Activated CD4-positive, alpha-beta T cell treated with anti-CD3 and anti-CD28 coated beads for 4 hours (primary cell): Measurements from ENCODE around the gene LRTM2.

Experiments used
- DNase-seq, 2 donors: peaks; one replicate each; pipeline ENCODE4 v3.0.0-alpha.2; 2020

Gene LRTM2

DNA sequence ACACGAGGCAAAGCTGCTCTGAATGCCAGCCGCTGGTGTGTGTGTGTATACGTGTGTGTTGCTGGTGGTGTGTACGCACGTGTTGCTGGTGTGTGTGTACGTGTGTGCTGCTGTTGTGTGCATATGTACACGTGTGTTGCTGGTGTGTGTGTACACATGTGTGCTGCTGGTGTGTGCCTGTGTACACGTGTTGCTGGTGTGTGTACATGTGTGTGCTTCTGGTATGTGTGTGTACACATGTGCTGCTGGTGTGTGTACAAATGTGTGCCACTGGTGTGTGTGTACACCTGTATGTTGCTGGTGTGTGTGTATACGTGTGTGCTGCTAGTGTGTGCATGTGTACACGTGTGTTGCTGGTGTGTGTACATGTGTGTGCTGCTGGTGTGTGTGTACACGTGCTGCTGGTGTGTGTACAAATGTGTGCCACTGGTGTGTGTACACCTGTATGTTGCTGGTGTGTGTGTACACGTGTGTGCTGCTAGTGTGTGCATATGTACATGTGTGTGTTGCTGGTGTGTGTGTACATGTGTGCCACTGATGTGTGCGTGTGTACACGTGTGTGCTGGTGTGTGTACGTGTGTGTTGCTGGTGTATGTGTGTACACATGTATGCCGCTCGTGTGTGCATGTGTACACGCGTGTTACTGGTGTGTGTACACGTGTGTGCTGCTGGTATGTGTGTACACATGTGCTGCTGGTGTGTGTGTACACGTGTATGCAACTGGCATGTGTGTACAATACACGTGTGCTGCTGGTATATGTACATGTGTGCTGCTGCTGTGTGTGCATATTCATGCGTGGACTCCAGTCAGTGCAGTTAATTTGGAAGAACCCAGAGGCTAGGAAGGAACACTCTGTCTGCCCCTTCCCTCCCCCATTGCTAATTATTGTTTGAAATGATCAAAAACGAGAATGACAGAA is 50.9 kb downstream of the LRTM2 start:
- no peak for DNase-seq

DNA sequence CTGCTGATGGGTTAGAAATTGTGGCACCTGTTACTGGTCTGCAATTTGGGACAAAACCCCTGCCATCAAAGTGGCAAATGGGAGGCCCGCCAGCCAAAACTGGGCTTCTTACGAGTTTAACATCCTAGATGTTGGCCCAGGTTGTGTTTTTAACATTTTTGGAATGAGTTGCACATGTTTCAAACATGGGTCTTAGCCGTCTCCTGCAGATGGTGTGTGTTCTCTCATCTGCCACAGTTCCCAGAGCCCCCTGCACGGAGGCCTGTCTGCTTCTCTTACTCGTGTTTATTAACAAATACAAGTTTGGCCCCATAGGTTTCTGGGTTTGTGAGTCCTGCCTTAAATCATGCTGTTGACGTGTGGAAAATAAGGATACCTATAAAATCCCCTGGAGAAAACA is 51.6 kb downstream of the LRTM2 start:
- DNase-seq, result no peak

DNA sequence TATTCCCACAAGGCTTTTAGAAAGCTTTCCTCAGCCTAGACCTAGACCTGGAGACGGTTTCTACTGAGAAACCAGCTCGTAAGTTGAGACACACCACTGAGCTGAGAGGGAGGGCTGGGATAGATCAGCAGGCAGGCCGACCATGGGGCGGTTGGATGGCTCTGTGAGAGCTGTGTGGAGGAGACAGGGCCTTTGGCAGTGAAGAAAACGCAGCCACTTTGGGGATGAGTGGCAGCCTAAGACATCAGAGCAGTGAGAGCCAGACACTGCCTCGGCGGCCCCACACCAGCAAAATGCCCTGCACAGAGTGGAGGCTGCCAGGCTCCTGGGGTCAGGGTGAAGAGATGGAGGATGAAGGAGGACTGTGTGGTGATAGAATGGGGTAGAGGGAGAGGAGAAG is 52.1 kb downstream of the LRTM2 start:
- no peak for DNase-seq

DNA sequence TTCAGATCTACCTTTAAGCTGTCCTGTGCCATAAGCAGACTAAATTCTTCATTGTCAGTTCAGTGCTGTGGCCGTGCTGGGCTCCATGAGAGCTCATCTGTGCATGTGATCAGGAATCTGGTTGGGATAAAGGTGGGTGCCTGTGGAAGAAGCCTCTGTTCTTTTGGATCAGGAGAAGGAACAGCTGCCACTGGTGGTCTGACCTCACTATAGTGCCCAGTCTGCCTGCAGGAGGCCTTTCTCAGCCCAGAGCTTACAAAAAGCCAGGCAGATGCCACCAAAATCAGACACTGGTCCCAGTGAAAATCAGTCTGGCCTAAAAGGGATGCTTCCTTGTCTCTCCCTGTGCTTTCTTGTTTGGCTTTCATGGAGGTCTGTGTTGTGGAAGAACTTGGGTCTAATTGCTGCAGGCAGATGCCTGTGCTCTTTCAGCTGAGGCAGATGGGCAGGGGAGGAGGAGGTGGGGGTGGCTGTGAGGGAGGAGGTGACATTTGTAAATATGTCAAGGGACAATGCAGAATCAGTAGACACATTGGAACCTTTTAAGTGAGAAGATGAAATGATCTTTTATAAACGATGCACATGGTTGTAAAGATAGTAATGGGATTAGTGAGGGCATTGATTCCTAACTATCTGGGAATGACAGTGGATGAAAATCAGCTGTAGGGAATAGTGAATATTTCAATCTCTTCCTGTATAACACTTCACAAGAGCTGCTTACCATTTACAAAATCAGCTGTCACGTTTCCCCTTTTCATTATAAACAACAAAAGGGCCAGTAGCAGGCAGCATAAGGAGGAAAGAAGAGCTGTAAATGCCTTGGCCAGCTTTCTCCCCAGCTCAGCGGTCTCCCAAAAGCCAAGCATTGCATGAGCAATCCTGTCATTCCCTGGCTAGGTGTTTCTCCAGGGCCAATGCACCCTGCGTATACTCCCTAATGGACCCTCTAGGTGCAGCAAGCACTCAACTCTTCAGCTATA is 53.5 kb downstream of the LRTM2 start:
- no peak for DNase-seq

DNA sequence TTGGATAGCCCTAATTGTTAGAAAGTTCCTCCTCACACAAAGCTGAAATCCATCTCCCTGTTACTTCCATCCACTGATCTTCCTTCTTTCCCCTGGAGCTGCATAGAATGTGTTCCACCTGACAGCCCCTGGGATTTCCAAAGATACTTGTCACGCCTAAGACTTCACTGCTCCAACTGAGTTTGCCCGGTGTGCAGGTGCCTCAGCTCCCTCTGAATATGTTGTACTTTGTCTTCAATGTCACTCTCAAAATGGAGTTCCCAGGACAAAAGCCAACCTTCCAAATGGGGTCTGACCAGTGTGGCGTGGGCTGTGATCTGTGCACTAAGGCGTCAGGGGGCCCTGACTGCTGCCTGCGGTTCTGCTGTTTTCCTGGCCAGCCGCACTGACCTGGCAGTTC is 55.2 kb downstream of the LRTM2 start:
- no peak for DNase-seq

DNA sequence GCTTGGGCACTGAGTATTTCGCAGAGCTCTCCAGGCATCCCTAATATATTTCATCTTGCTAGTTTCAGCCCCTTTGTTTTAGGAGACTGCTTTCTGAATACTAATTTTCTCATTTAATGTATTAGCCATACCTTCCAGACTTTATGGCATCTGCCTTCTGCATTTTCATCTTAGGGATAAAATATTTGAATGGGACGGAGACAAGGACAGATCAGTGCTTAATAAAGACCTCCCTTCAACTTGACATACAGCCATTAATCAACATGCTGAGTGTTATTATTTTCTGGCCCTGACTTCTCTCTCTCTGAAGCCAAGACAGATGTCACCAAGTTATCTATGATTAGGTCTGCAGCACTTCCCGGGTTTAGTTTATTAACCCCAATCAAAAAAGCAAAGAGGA is 55.7 kb downstream of the LRTM2 start:
- no peak for DNase-seq

DNA sequence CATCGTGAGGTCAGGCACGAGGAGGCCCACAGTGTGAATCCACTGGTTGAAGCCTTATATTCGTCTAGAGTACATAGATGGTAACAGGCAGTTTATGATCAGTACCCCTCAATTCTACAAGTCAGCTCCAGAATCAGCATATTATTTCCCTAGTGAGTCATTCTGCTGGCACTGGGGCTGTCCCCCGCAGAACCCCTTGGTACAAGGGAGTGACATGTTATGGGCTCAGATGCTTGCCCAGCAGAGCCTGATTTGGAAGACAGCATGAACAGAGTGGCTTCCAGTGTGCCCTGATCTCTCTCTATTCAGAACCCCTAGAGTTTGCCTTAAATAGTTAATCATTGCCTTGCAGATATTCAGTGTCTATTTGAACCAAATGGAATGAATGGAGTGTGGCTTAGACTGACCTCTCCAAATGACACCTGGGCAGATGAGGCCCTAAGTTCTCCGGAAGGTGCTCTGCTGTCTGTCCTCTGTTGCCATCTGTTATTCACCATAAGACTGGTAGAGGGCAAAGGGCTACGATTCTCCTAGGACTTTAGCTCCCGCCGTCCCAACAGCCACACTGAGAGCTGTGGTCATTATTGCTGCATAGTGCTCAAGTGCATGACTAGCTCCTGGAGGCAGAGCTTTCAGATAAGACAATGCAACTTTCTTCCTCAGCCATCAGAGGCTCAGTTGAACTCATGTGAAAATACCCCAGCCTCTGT is 57.0 kb downstream of the LRTM2 start:
- no peak for DNase-seq

DNA sequence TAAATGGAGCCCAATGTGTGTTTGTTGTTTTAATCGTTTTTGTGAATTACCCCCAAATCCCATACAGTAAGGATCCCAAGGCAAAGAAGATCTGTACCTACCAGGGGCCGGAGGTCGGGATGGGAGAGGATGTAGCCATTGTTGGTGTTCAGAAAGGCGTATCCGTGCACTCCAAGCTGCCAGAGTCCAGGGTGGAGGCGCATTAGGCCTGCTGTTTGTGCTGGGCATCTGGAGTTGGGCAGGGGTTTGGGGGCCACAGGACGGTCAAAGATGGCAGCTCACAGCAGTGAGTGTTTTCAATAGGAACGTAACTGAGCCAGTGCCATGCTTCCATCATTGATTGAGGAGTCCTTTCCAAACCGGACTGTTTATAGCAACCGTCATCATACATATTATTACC is 57.8 kb downstream of the LRTM2 start:
- DNase-seq, result no peak

DNA sequence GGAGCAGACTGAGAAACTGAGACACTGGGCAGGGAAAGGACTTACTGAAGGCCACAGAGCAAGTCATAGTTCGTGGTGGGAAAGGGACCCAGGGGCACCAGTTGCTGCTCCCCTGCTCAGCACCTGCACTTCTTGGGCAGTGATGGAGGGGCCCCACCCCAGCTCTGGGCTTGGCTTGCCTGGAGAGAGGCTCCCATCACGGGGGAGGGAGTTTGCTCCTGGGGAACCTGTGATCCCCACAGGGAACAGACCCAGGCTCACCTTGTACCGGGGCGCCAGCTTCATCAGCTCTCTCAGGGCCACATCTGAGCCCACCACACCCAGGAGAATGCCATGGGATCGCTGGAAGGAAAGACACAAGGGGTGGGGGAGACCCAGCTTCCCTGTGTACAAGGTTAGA is 58.3 kb downstream of the LRTM2 start:
- no peak for DNase-seq

DNA sequence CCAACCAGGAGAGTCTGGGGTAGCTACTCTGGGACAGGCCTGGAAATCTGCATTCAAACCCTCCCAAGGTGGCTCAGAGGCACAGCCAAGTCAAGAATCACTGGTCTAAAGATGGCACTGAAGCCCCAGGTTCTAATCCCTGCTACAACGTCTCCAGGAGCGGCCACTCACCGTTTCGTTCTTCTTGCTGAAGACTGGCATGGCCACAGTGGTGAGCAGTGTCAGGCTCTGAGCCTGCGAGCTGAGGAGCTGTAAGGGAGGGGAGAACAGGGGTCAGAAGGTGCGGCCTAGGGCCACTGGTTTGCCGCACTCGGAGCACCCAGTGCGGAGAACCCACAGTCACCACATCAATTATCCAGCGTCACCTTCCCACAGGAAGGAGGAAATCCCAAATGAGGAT is 59.3 kb downstream of the LRTM2 start:
- no peak for DNase-seq

DNA sequence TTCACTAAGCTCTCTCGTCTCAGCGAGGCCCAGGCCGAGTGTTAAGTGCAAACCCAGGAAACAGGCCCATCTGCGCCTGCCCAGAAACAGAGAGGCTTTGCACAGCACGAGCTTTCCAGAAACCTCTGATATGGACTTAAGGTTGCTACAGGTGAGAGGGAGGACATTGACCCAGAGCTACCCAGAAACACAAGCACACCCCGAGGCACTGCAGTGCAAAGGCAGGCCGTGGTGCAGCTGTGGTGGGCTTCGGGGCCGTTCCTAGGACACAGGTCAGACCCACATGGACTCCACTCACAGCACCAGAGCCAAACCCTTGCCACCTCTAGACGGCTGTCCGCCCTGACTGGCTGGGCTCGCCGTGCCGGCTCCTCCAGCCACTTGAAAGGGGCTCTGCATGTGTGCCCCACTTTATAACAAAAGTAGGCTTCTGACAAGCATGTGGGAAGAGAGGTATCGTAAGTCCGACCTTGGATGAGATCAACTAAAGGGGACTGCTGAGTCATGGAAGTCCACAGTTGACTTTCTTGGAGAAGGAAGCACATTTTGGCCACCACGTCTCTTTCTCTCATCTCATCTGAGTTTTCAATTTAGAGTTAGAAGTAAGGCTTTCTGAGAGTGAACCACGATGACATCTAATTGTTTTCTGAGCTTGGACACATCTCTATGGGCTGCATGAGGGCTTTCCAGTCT is 59.9 kb downstream of the LRTM2 start:
- no peak for DNase-seq

DNA sequence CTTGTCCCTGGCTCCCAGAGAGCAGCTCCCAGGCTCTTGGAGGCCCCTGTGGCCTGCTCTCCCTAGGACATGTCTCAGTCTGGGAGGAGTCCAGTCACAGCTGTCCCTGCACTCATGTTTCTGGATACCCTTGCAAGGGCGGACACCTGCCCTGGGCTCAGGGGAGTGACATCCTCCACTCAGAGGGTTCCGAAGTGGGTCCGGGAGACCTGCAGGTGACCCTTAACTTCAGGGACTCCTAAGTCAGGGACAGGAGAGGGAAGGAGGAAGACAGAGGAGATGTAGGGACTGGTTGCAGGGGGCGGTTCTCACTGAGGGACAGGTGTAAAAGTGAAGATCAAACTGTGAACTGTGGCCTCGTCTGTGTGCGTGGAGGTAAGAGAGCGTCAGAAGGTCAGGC is 60.5 kb downstream of the LRTM2 start:
- no peak for DNase-seq

DNA sequence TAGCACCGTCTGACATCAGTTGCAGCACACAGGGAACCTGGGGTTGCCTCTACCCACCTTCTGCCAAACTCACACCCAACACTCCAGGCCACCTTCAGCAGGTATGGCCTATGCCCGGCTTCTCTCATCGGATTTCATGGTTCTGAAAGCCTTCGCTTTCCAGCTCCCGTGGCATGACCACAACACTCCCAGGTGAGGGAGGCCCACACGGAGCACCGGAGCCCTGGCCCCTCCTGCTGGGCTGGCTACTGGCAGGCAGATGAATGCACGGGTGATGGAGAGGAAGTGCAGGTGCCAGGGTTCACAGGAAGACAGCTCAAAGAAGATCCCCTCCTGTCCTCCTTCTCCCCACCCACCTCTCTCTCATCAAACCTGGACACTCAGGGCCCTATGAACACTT is 60.9 kb downstream of the LRTM2 start:
- no peak for DNase-seq

DNA sequence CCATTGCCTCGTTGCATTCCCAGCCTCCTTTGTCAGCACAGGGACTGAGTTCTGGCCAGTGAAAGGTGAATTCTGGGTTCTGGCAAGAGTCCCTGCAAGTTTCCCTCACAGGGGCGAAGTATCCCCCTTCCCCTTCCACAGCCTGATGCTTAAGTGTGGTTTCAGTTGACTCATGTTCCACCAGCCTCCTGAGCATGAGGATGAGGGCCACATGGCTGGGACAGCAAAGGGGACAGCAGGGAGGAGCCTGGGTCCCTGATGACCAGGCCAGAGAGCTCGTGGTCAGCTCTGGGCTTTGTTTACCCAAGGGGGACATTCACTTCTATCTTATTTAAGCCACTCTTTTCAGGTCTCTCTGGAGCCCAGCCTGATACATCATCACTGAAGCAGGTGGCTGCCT is 61.6 kb downstream of the LRTM2 start:
- no peak for DNase-seq

DNA sequence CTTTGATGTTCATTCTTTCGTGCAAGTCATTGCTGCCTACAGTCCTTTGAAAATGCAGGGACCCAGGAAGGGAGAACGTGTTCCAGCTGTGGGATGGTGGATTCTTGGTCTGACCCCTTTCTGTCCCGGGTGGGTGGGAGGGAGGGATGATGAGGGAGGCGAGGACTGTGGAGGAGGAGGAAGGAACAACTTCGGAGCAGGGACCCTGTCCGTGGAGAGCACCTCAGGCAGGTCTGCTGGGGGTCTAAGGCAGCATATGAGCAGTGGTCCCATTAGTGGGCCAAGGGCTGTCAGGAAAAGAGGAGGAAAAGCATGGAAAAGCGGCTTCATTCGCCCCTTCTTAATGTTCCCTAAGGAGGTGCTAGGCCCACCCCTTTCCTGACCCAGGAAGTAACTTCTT is 62.0 kb downstream of the LRTM2 start:
- DNase-seq, result no peak

DNA sequence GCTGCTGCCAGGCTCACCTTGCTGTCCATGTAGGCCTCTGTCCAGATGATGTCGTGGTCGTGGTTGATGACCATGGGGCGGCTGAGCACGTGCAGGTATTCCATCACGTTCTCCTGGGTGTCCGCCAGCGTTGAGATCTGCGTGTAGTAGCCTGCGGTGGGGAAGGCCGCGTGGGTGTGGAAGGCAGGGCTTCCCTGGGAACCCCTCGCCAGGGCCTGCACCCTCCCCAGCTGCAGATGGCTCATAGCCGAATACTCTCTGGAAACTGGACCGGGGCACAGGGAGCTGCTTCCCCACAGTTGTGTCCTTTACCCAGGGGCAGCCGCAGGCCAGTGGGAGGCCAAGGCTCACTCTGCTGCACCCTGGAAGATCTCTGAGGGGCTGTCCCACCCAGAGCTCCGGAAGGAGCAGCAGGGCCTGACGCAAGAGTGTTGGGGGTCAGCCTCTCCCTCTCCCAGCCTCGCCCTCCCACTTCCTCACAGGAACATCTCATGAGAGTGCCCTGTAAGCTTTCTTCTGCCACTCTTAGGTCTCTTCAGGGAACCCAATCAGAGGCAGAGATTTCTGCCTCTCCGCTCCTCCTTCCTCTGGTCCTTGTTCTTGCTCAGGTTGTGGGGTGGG is 62.6 kb downstream of the LRTM2 start:
- DNase-seq, result no peak

DNA sequence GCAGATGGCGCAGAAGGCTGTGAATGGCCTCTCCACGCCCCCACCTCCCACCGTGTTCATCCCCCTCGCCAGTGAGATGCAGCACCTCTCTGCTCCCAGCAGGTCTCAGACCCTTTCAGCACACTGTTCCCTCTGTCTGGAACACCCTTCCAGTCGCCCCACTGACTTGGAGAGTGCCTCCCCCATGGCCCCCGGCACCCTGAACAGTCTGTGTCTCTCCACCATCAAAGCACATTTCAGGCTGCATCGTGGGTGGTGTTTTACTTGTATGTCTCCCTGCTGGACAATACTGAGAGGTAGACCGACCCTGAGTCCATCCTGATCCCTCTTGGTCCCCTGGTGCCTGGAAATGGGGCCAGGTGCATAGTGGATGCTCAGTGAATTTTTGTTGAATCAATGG is 63.1 kb downstream of the LRTM2 start:
- no peak for DNase-seq

DNA sequence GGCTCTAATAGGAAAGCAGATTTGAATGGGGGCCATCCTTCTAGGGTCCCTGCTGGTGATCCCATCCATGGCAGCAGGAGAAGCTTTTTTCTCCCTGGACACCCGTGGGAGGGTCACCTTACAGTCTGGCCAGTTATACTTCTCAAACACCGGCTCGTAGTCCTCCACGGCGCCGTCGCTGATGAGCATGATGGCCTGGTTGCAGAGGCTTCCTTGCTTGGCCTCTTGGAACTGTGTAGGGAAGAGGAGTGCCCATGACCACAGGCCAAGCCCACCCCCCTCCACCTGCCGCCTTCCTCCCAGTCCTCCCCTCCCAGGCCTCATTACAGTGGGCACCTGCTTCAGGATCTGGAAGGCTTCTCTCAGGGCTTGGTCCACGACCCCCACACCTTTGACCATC is 64.3 kb downstream of the LRTM2 start:
- DNase-seq, result no peak

DNA sequence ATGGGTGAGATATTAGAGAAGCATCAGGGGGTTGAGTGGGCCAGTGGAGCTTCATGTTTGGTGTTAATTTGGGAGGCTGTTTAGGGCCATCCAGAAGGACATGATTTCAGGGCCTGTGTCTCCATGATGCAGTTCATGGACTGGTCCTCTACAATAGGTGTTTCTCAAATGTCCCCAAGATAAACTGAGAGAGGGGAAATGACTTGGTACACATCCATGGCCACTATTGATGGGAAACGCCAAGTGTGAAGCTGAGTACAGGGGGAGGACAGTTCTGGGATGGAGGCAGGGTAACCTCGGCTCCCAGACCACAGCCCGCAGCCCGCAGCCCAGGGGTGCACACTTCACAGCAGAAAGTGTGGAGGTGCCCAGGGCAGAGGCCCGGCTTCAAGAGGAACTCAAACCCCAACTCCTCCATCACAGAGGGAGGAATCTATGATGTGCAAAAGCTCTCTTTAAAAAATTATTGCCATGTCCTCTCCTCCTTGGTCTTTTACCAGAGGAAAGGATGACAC is 64.8 kb downstream of the LRTM2 start:
- no peak for DNase-seq

DNA sequence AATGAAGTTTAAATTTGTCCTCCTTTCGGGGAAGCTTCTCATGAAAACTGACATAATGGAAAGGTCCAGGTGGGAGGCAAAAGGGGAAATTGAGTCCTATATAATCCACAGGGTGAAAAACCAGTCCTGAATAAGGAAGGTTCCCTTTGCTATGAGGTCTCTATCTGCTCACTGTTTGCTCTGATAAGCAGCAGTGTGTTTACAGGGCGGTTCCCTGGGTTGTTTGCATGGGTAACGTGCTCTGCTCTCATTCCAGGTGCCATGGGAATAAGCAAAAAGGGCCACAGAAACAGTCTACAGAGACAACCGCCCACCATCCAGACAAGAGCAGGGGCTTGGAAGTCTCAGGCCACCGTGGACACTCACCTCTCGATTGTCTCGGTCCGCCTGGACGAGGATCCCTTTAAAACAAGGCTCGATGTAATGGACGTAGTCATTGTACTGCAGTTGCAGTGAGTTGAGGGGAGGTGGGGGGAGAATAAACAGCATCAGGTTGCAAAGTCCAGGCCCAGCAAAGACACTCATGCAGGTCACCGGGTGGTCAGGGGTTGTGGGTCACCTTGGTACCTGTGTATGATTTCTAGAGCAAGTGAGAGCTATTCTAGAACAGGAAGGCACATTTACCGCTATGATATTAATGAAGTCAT is 65.4 kb downstream of the LRTM2 start:
- DNase-seq, result no peak
